Measurements from ENCODE around the gene GAB2.

GAB2 gene

GRCh38 chr11:78417888-78418583 lies 416 bp upstream of the GAB2 start:
- peak overlapping the region; percentile 66 for H3K9ac ChIP-seq (ENCODE audit: insufficient read length)
- no peaks in the 10 kb centered on the region for H3K9me3 ChIP-seq (ENCODE audit: low read depth, low read length)
- no peak for DNase-seq (ENCODE audit: low read depth, low spot score)
- peak overlapping the region; percentile 86 for H3K4me3 ChIP-seq
- H3K27ac ChIP-seq, result no peak overlapping the region
- H3K36me3 ChIP-seq (ENCODE audit: insufficient read depth, low read length), result no peaks in the 10 kb centered on the region
- TF ChIP-seq EZH2 (IDR thresholded peaks at IDR 0.05) (no peak), POLR2AphosphoS5 (IDR thresholded peaks at IDR 0.05; ENCODE audit: borderline replicate concordance, low read depth, low read length) (no peak), FOXP2 (optimal IDR thresholded peaks at IDR 0.05; ENCODE audit: control extremely low read depth, extremely low read length, insufficient read depth) (no peak)

DNA sequence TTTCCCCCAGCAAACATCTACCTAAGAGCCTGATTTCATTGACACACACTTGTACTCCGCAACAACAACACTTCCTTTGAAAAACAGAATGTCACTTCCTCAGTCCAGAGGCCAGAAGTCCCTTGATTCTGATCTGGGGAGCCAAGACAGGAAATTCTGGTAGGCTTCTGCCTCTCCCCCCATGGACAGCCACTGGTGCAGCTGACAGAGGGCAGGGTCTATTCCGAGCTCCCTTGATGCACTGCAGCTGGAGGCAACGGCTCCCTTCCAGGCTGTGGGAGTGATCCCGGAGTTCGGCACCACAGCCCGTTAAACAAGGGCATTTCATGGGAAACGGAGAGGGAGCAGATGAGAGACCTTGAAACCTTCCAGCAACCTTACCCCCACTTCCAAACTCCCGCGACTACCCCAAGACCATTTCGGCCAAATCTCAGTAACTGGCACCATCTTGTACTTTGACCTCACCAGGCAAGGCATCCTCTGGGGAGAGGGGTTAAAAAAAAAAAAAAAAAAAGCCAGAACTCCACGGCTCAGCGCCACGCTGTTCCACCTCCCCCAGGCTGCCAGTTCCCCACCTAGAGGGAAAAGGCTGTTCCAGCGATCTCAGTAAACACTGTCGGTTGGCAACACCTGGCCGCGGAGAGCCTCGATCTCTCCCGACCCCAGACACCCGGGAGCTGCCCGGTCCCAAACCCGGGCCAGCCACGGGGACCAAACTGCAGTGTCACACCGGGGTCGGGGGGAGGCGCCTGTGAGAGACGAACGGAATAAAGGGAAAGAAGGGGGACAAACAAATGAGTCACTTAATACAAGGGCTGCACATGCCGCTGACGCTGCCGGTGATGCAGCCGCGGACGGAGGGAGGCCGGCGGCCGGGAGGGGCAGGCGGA lies 1.1 kb downstream of the GAB2 start:
- H3K27ac ChIP-seq, result no peak overlapping the region
- no peak for DNase-seq (ENCODE audit: low read depth, low spot score)
- peak overlapping the region; percentile 80 for H3K4me3 ChIP-seq
- no peaks in the 10 kb centered on the region for H3K36me3 ChIP-seq (ENCODE audit: insufficient read depth, low read length)
- no peak for TF ChIP-seq EZH2 (IDR thresholded peaks at IDR 0.05)
- TF ChIP-seq FOXP2 (optimal IDR thresholded peaks at IDR 0.05; ENCODE audit: control extremely low read depth, extremely low read length, insufficient read depth), result no peak
- no peak for TF ChIP-seq POLR2AphosphoS5 (IDR thresholded peaks at IDR 0.05; ENCODE audit: borderline replicate concordance, low read depth, low read length)
- H3K9ac ChIP-seq (ENCODE audit: insufficient read length), result peak overlapping the region; percentile 24
- H3K9me3 ChIP-seq (ENCODE audit: low read depth, low read length), result no peaks in the 10 kb centered on the region

GRCh38 chr11:78415338-78415737 lies 2.3 kb downstream of the GAB2 start:
- Histone ChIP-seq H3K9me3 (ENCODE audit: low read depth, low read length) (no peaks in the 10 kb centered on the region), H3K4me3 (no peak overlapping the region), H3K27ac (no peak overlapping the region), H3K36me3 (ENCODE audit: insufficient read depth, low read length) (no peaks in the 10 kb centered on the region), H3K9ac (ENCODE audit: insufficient read length) (no peak overlapping the region)
- no peak for TF ChIP-seq FOXP2 (optimal IDR thresholded peaks at IDR 0.05; ENCODE audit: control extremely low read depth, extremely low read length, insufficient read depth)
- no peak for TF ChIP-seq POLR2AphosphoS5 (IDR thresholded peaks at IDR 0.05; ENCODE audit: borderline replicate concordance, low read depth, low read length)
- TF ChIP-seq EZH2 (IDR thresholded peaks at IDR 0.05), result no peak
- DNase-seq (ENCODE audit: low read depth, low spot score), result no peak

DNA sequence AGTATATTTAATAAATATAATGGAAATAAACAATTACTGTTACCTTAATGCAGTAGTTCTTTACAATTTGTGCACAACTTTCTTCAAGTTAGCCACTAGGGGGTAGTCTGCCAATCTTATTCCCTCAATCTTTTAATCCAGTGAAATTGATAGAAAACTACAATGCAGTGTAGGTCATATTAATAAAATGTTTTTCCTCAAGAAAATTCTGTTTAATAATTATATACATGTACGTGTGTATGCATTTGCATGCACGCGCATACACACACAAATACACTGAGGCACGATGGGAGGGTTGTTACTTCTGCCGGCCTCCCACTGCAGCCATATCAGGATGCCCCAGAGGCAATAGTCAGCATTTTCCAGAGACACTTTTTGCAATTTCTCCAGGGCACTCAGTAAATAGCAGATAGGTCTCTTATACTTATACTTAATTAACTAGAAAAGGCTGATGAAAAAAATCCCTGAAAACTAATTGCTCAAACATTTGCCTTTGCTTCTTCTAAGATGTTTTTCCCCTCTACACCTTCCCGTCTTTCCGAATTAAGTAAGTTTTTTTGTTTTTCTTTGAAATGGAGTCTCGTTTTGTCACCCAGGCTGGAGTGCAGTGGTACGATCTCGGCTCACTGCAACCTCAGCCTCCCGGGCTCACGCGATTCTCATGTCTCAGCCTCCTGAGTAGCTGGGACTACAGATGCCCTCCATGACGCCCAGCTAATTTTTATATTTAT lies 3.1 kb downstream of the GAB2 start:
- TF ChIP-seq POLR2AphosphoS5 (IDR thresholded peaks at IDR 0.05; ENCODE audit: borderline replicate concordance, low read depth, low read length), result no peak
- no peak for TF ChIP-seq FOXP2 (optimal IDR thresholded peaks at IDR 0.05; ENCODE audit: control extremely low read depth, extremely low read length, insufficient read depth)
- TF ChIP-seq EZH2 (IDR thresholded peaks at IDR 0.05), result no peak
- peak; percentile 8 for DNase-seq (ENCODE audit: low read depth, low spot score)
- Histone ChIP-seq H3K9ac (ENCODE audit: insufficient read length) (no peak overlapping the region), H3K4me3 (no peak overlapping the region), H3K36me3 (ENCODE audit: insufficient read depth, low read length) (no peaks in the 10 kb centered on the region), H3K9me3 (ENCODE audit: low read depth, low read length) (no peaks in the 10 kb centered on the region), H3K27ac (no peak overlapping the region)

GRCh38 chr11:78408619-78409018 lies 9.0 kb downstream of the GAB2 start:
- Histone ChIP-seq H3K36me3 (ENCODE audit: insufficient read depth, low read length) (no peaks in the 10 kb centered on the region), H3K27ac (no peak overlapping the region), H3K9me3 (ENCODE audit: low read depth, low read length) (no peaks in the 10 kb centered on the region), H3K4me3 (no peak overlapping the region), H3K9ac (ENCODE audit: insufficient read length) (no peak overlapping the region)
- no peak for DNase-seq (ENCODE audit: low read depth, low spot score)
- TF ChIP-seq EZH2 (IDR thresholded peaks at IDR 0.05), result no peak
- no peak for TF ChIP-seq FOXP2 (optimal IDR thresholded peaks at IDR 0.05; ENCODE audit: control extremely low read depth, extremely low read length, insufficient read depth)
- TF ChIP-seq POLR2AphosphoS5 (IDR thresholded peaks at IDR 0.05; ENCODE audit: borderline replicate concordance, low read depth, low read length), result no peak

- no peak for TF ChIP-seq EZH2 (IDR thresholded peaks at IDR 0.05)
- no peak for TF ChIP-seq POLR2AphosphoS5 (IDR thresholded peaks at IDR 0.05; ENCODE audit: borderline replicate concordance, low read depth, low read length)
- no peak for TF ChIP-seq FOXP2 (optimal IDR thresholded peaks at IDR 0.05; ENCODE audit: control extremely low read depth, extremely low read length, insufficient read depth)
- H3K27ac ChIP-seq, result no peak overlapping the region
- no peak overlapping the region for H3K9ac ChIP-seq (ENCODE audit: insufficient read length)
- no peaks in the 10 kb centered on the region for H3K9me3 ChIP-seq (ENCODE audit: low read depth, low read length)
- H3K4me3 ChIP-seq, result no peak overlapping the region
- DNase-seq (ENCODE audit: low read depth, low spot score), result no peak
- no peaks in the 10 kb centered on the region for H3K36me3 ChIP-seq (ENCODE audit: insufficient read depth, low read length)
These were observed 10.9 kb downstream of the GAB2 start for GRCh38 chr11:78406568-78407196.

GRCh38 chr11:78405805-78406204 lies 11.8 kb downstream of the GAB2 start:
- DNase-seq (ENCODE audit: low read depth, low spot score), result no peak
- Histone ChIP-seq H3K9ac (ENCODE audit: insufficient read length) (no peak overlapping the region), H3K27ac (no peak overlapping the region), H3K9me3 (ENCODE audit: low read depth, low read length) (no peaks in the 10 kb centered on the region), H3K36me3 (ENCODE audit: insufficient read depth, low read length) (no peaks in the 10 kb centered on the region), H3K4me3 (no peak overlapping the region)
- TF ChIP-seq POLR2AphosphoS5 (IDR thresholded peaks at IDR 0.05; ENCODE audit: borderline replicate concordance, low read depth, low read length), result no peak
- no peak for TF ChIP-seq EZH2 (IDR thresholded peaks at IDR 0.05)
- no peak for TF ChIP-seq FOXP2 (optimal IDR thresholded peaks at IDR 0.05; ENCODE audit: control extremely low read depth, extremely low read length, insufficient read depth)

All from SK-N-MC (cell line).